Ectodermal cell (in vitro differentiated cells): ENCODE results near the gene DSCAM.

Experiments used
- H3K27ac ChIP-seq: 2 replicates; pipeline ENCODE4 v1.7.0; 2013; ENCODE audit warnings: mild to moderate bottlenecking, low read depth, low read length; ENCODE audit not compliant: insufficient read depth, poor library complexity, severe bottlenecking
- H3K27me3 ChIP-seq: 2 replicates; pipeline ENCODE4 v1.7.0; 2013; ENCODE audit warnings: mild to moderate bottlenecking, low read length; ENCODE audit not compliant: insufficient read depth, control insufficient read depth, poor library complexity, severe bottlenecking
- H3K36me3 ChIP-seq: one replicate; pipeline ENCODE4 v1.7.0; 2013; ENCODE audit warnings: low read length; ENCODE audit not compliant: control insufficient read depth, insufficient read depth
- H3K4me1 ChIP-seq: one replicate; pipeline ENCODE4 v1.7.0; 2013; ENCODE audit warnings: low read length; ENCODE audit not compliant: control insufficient read depth, insufficient read depth
- H3K4me3 ChIP-seq: 2 replicates; pipeline ENCODE4 v1.7.0; 2013; ENCODE audit warnings: low read depth, low read length, control low read depth; ENCODE audit not compliant: insufficient read depth
- H3K9me3 ChIP-seq: 2 replicates; pipeline ENCODE4 v1.7.0; 2013; ENCODE audit warnings: mild to moderate bottlenecking, low read length, moderate library complexity; ENCODE audit not compliant: control insufficient read depth
- WGBS, 2 experiments: methylation state at CpG; one replicate each; pipeline ENCODE4 v1.1.7; 2013; ENCODE audit warnings: missing lambda C conversion rate in 2 of 2; 5-methylcytosine and 5-hydroxymethylcytosine counted together

The DSCAM gene

GRCh38 chr21:40839521-40839920 is 7.4 kb downstream of the DSCAM start:
- Histone ChIP-seq H3K36me3 (no peaks in the 10 kb centered on the region), H3K4me1 (no peaks in the 10 kb centered on the region), H3K9me3 (no peaks in the 10 kb centered on the region), H3K4me3 (no peak overlapping the region), H3K27ac (no peak overlapping the region), H3K27me3 (peaks cover 31% of the 10 kb centered on the region)
- WGBS, 2 experiments = 85 to 90% methylated on average over 2 of the region's 2 CpGs

GRCh38 chr21:40837456-40837855 is 9.5 kb downstream of the DSCAM start:
- Histone ChIP-seq H3K4me1 (no peaks in the 10 kb centered on the region), H3K9me3 (no peaks in the 10 kb centered on the region), H3K27me3 (peaks cover 22% of the 10 kb centered on the region), H3K4me3 (no peak overlapping the region), H3K27ac (no peak overlapping the region), H3K36me3 (no peaks in the 10 kb centered on the region)
- WGBS, 2 experiments = 89 to 96% methylated on average over 5 of the region's 5 CpGs

- H3K9me3 ChIP-seq = no peaks in the 10 kb centered on the region
- no peak overlapping the region for H3K27ac ChIP-seq
- H3K4me3 ChIP-seq = no peak overlapping the region
- 88 to 91% methylated on average over 1 to 2 of the region's 2 CpGs for WGBS, 2 experiments
- H3K27me3 ChIP-seq = peaks cover under 1% of the 10 kb centered on the region
- no peaks in the 10 kb centered on the region for H3K4me1 ChIP-seq
- no peaks in the 10 kb centered on the region for H3K36me3 ChIP-seq
Observed at GRCh38 chr21:40835184-40835694, 11.7 kb downstream of the DSCAM start.

DNA sequence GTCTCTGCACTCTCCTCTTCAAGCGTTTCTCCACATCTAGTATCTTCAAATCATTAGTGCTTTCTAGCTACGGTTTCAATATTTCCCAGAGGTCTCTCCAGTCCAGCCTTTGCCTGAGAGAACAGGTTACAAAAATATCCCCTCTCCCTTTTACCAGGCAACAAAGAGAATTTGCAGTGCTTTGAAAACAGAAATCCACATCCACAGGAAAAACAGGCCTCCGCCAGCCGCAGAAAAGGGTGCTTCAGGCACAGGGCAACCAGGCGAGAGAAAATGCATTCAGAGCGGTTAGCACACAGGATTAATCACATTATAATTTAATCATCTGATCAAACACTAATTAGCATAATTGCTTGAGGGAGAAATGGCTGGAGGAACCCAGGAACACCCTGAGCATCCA is 13.8 kb downstream of the DSCAM start:
- Histone ChIP-seq H3K27me3 (no peaks in the 10 kb centered on the region), H3K9me3 (no peaks in the 10 kb centered on the region), H3K4me3 (no peak overlapping the region), H3K36me3 (no peaks in the 10 kb centered on the region), H3K4me1 (no peaks in the 10 kb centered on the region), H3K27ac (no peak overlapping the region)
- 90% methylated on average over 6 of the region's 6 CpGs for WGBS, 2 experiments

DNA sequence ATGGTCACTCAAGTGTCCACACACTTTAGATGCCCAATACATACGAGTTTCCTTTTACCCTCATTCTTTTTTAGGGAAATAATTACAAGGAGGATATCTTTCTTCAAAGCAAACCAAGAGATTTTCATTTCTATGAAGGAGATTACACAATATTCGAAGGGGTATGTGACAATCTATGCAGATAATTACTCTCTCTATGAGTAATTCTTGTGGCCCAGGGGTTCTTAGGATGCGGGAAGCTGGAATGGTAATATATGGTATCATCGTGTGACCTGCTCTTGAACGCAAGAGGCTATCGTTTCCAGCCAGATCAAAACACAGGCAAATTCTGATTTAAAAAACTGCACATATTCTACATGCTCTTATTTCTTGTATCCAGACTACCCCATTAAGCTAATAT is 14.6 kb downstream of the DSCAM start:
- Histone ChIP-seq H3K36me3 (no peaks in the 10 kb centered on the region), H3K9me3 (no peaks in the 10 kb centered on the region), H3K27me3 (no peaks in the 10 kb centered on the region), H3K4me3 (no peak overlapping the region), H3K4me1 (no peaks in the 10 kb centered on the region), H3K27ac (no peak overlapping the region)
- WGBS, 2 experiments = 97 to 100% methylated on average over 6 of the region's 6 CpGs

GRCh38 chr21:40830836-40831235 is 16.1 kb downstream of the DSCAM start:
- Histone ChIP-seq H3K4me1 (no peaks in the 10 kb centered on the region), H3K36me3 (no peaks in the 10 kb centered on the region), H3K4me3 (no peak overlapping the region), H3K27ac (no peak overlapping the region), H3K9me3 (no peaks in the 10 kb centered on the region), H3K27me3 (no peaks in the 10 kb centered on the region)
- 84% methylated on average over 4 of the region's 4 CpGs for WGBS, 2 experiments

- H3K4me3 ChIP-seq = no peak overlapping the region
- H3K4me1 ChIP-seq = no peaks in the 10 kb centered on the region
- no peaks in the 10 kb centered on the region for H3K27me3 ChIP-seq
- H3K27ac ChIP-seq = no peak overlapping the region
- no peaks in the 10 kb centered on the region for H3K9me3 ChIP-seq
- H3K36me3 ChIP-seq = no peaks in the 10 kb centered on the region
- 93% methylated on average over 2 of the region's 2 CpGs for WGBS, 2 experiments
Observed at GRCh38 chr21:40829791-40830190, 17.2 kb downstream of the DSCAM start.

DNA sequence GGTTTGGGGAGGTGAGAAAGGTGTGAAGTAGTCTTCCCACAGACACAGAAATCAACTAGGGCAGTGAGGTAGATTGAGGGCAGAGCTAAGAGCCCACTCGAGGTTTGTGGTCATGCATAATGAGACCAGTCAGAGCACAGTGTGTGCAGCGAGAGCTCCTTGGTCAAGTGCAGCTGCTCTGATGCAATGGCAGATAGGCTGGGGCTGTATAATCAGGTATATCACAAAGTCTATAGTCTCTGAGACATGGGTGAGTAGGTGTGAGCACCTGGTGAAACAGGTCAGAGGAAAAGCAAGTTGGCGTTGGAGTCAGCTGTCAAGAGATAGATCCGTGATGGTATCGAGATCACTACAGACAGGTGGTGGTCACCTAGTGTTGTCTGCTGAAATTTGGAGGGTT is 17.6 kb downstream of the DSCAM start:
- 94 to 98% methylated on average over 5 of the region's 5 CpGs for WGBS, 2 experiments

DNA sequence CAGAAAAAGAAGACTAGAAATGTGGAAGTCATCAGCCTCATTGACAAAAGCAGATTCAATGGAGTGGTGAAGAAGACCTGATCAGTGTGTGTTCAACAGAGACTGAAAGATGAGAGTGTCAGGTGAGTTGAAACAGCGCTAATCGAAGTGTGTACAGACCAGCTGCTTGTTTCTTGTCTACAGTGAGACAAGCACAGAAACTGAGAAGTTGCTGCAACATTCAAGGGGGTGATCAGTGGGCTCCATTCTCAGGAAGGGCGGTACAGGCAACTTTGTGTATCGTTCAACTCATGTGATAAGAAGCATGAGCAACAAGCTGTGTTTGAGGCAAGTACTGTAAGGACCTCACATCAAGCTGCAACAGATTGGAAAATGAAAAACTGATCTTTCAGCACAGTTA is 19.4 kb downstream of the DSCAM start:
- no peak overlapping the region for H3K27ac ChIP-seq
- H3K36me3 ChIP-seq = no peaks in the 10 kb centered on the region
- H3K4me3 ChIP-seq = no peak overlapping the region
- 94 to 97% methylated on average over 4 of the region's 4 CpGs for WGBS, 2 experiments
- no peaks in the 10 kb centered on the region for H3K9me3 ChIP-seq
- no peaks in the 10 kb centered on the region for H3K4me1 ChIP-seq
- H3K27me3 ChIP-seq = no peaks in the 10 kb centered on the region

More for the DNA sequence above, 17.6 kb downstream of the DSCAM start:
- no peak overlapping the region for H3K27ac ChIP-seq
- H3K27me3 ChIP-seq = no peaks in the 10 kb centered on the region
- no peaks in the 10 kb centered on the region for H3K9me3 ChIP-seq
- no peaks in the 10 kb centered on the region for H3K4me1 ChIP-seq
- H3K36me3 ChIP-seq = no peaks in the 10 kb centered on the region
- H3K4me3 ChIP-seq = no peak overlapping the region

- no peaks in the 10 kb centered on the region for H3K9me3 ChIP-seq
- 94 to 96% methylated on average over 7 of the region's 7 CpGs for WGBS, 2 experiments
- H3K4me3 ChIP-seq = no peak overlapping the region
- H3K4me1 ChIP-seq = no peaks in the 10 kb centered on the region
- no peaks in the 10 kb centered on the region for H3K27me3 ChIP-seq
- H3K36me3 ChIP-seq = no peaks in the 10 kb centered on the region
- H3K27ac ChIP-seq = no peak overlapping the region
Observed at GRCh38 chr21:40819071-40819900, 27.7 kb downstream of the DSCAM start.
